Fibroblast of skin of left quadriceps (primary cell): Measurements from ENCODE around the gene NELL1.
A peak's percentile ranks its signal among the peaks of the same experiment; 100 is the strongest.

ENCODE experiments used
- DNase-seq, 2 experiments: peaks; one replicate each; pipeline ENCODE4 v3.0.0-alpha.2; 2013; ENCODE audit warnings: low read depth in 2 of 2

Gene NELL1

GRCh38 chr11:21489416-21490115 lies 820.2 kb downstream of the NELL1 start:
- no peak for DNase-seq

GRCh38 chr11:21492931-21493330 lies 823.5 kb downstream of the NELL1 start:
- DNase-seq, result no peak

GRCh38 chr11:21494946-21495345 lies 825.6 kb downstream of the NELL1 start:
- DNase-seq, result no peak

DNA sequence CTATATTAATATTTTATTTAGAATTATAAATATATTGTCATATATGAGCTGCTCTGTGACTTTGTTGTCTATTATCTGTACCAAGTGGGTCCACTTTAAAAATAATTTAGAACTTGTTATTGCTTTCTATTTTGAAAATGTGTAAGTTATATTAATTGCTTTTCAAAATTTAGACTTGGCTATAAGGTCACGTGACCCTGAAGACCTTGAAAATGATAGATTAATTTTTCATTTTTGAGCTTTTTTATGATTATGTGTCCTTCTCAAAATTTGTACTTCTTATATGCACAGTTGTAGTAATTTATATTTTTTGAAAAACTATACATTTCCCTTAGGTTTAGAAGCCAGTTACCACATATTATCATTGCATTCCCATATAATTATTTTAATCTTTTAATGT lies 826.5 kb downstream of the NELL1 start:
- no peak for DNase-seq

- DNase-seq, result no peak
Observed at GRCh38 chr11:21501245-21501644, 831.9 kb downstream of the NELL1 start.

- DNase-seq, result no peak
Observed at GRCh38 chr11:21505070-21505469, 835.7 kb downstream of the NELL1 start.

DNA sequence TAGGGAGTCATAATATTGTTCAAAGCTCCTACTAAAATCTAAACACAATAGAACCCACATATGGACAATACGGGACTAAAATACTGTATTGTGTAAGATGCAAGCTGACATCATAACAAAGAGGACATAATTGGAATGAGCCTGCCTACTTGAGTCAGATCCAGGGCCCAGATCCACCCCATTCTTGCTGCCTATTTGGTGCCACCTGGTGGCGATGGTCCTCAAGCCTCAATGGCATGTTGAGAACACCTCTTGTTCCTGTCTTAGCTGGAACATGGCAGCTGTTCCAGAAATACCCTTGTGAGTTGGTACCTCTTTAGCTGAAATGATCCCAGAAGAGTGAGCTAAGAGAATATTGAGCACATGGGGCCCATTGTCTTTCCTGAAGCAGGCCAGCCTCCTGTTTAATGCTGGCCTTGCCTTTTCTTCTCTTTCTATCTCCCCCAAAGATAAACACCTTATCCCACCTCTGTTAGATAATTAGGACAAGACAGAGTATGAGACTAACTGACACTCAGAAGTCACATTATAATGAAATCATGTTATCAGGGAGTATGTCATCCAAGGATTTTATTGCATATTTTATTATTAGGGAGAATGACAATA lies 842.6 kb downstream of the NELL1 start:
- peak; percentile 1 to 7 for DNase-seq

- no peak for DNase-seq
Observed at GRCh38 chr11:21514316-21514715, 844.9 kb downstream of the NELL1 start.

- no peak for DNase-seq
Observed at GRCh38 chr11:21520244-21520643, 850.9 kb downstream of the NELL1 start.

GRCh38 chr11:21529187-21529586 lies 859.8 kb downstream of the NELL1 start:
- DNase-seq, result no peak

- no peak for DNase-seq
Observed at GRCh38 chr11:21534288-21534687, 864.9 kb downstream of the NELL1 start.

- DNase-seq, result no peak
Observed at GRCh38 chr11:21537980-21538379, 868.6 kb downstream of the NELL1 start.

DNA sequence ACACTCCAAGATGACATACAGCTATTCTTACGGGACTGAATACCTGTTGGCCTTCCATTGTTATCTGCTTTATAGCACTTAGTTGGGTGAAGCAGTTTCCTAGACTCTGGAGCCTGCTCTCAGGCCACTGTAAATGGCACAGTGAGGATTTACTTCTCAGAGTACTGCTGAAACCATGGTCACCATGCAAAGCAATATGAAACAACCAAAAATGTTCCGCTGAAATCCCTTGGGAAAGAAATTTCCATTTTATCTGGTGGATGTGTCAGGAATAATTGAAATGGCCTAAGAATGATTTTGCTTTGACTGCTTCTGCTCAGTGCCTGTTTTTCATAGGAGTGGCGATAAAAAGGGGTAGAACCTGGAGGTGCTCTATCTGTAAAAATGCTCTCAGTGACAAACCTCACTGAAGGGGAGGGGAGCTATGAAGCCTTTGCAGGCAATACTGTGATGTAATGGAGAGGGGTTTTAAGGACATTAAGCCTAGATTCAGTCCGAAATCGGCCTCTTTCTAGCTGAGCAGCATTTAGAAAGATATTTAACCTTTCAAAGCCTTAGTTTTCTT lies 871.9 kb downstream of the NELL1 start:
- DNase-seq, result no peak

DNA sequence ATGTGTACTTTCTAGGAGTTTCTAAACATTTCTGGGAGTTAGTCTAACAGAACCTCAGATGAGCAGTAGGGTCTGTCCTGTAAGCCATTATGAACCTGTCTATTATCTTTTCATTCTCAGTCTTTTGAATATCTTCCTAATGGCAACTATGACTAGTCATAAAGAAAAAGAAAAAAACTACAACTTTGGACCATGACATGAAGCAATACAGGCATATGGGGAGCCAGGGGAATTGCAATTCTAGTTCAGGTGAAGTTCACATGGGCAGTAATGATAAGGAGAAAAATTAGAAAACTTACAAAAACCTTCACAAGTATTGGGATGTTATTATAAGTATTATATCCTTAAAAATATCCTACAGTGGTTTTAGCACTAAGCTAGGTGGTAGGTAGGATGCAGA lies 874.5 kb downstream of the NELL1 start:
- no peak for DNase-seq

GRCh38 chr11:21545699-21546098 lies 876.3 kb downstream of the NELL1 start:
- no peak for DNase-seq

DNA sequence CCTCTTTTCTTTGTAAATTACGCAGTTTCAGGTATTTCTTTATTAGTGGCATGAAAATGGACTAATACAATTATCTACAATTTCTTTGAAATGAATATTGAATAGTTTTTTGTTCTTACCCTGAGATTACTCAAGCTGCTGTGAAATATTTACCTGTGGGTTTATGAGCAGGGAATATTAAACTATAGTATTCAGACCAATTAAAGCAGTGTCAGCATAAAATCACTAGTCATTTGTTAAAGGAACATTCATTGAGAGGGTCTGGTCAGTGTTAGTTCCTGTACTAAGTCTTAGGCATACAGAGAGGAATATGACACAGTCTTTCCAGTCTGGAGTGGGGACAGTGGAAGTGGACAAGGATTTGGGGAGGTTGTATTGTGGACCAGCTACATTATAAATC lies 877.3 kb downstream of the NELL1 start:
- no peak for DNase-seq

DNA sequence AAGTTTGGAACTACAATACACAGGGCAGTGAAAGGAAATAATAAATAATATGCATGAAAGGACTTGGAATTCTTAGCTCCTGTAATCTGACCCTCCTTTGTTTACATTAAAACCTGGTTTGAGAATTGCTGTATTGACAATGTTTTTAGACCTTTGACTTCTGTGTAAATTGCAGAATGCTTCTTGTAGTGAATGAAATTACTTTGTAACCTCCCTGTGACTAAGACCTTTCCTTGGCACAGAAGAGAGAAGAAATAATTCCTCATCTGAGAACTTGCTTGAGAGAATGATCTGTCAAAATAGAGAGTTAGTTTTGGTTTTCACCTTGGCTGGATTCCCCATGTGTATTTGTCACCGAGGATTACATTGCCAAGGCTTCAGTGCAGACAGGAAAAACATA lies 883.5 kb downstream of the NELL1 start:
- peak in 1 of 2 experiments; percentile 2 for DNase-seq

DNA sequence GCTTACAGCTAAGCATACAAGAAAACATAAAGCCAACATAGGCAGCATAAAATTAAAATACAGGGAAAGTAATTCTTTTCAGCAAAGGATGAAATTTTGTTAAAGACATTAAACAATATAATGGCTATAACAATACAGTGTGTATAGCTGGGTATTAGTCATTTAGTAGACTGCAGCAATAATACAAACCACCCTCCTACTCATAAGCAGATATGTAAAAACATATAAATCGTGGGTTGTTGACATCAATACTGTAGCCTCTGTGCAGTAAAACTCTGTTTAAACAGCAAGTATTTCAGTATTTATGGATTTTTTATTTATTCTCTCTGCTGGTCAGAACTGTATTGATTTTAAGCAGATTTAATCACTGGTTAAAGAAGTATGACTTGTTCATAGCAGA lies 884.4 kb downstream of the NELL1 start:
- DNase-seq, result no peak

DNA sequence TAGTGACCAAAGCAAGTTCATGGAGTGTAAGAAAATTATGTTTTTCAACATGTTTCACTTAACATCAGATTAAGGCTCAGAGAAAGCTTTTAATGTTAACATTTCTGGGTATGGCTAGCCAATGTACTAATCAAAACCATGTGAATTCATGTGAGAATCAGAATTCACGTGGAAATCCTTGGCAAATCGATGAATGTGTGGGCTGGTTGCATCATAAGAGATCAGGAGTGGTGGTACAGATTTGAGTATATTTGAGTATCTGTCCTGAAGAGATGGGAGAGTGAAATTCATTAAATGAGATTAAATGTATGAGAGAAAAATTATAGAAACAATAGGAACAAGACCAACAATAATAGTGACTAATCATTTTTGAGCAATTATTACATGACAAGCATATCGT lies 884.9 kb downstream of the NELL1 start:
- DNase-seq, result peak in 1 of 2 experiments; percentile 3

GRCh38 chr11:21556926-21557325 lies 887.5 kb downstream of the NELL1 start:
- peak; percentile 20 to 23 for DNase-seq

- no peak for DNase-seq
Observed at GRCh38 chr11:21560466-21560975, 891.1 kb downstream of the NELL1 start.

GRCh38 chr11:21561581-21561980 lies 892.2 kb downstream of the NELL1 start:
- DNase-seq, result peak; percentile 29 to 31

DNA sequence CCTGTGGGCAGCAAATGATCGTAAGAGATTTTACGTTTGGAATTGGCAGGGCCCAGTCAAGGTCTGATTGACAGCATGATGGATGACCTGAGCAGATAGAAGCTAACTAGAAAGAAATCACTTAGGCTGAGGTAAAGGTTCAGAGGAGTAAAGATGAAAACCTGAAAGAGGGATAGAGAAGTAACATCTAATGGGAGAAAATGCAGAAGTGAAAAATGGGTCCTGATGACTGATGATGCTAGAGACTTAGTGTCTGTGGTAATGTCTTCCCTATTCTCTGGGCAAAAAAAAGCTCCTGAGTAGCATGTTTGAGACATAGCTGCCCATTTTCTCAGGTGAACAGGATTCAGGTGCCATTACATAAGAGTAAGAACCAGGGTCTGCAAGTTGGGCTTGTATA lies 894.7 kb downstream of the NELL1 start:
- DNase-seq, result no peak
